Measurements from ENCODE around the gene PIR.

Gene PIR

DNA sequence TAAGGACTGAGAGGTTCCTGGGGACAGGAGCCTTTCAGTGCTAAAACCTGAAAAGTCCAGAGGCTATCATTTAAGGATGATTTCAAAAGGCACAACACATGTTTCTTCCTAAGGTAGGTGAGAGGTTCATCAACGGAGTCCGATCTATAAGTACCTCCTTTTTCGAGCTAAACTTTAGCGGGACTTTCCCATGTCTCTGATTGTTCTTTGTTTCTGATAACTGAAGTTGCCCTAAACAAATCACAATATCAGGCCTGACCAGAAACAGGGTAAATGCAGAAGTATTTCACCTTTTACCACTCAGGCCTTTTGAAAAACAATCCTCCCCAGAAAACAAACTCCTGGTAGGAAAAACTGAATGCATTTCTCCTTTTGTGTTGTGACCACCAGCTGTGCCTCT lies 17.6 kb downstream of the PIR start:
- DNase-seq, result no peak

DNA sequence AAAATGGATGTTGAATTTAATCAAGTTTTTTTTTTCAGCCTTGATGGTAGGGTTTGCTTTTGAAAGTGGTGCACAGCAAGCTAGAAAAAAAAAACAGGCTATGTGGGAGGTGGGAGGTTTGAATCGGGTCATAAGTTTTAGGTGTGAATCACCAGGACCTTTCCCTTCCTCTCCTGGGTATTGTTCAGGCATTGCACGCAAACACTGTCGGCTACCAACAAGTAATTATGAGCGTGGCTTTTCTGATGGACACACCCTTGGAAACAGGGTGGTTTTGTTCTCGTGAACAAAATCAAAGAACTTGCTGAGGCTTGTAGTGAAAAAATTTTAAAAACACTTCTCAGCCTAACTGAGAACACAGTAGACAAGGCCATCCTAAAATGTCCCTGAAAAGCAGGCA lies 18.1 kb downstream of the PIR start:
- DNase-seq, result no peak

DNA sequence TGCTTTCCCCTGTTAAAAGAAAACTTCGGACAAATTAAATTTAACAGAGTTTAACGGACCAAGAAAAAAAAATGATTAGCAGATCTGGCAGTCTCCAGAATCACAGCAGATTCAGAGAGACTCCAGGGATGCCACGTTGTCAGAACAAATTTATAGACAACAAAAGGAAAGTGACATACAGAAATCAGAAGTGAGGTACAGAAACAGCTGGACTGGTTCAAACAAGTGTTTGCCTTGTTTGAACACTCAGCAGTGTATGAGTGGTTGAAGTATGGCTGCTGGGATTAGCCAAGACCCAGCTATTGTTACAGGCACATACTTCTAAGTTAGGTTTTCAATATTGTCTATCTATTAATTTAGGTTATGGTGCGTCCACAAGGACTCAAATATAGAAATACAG lies 19.1 kb downstream of the PIR start:
- peak; percentile 20 for DNase-seq

DNA sequence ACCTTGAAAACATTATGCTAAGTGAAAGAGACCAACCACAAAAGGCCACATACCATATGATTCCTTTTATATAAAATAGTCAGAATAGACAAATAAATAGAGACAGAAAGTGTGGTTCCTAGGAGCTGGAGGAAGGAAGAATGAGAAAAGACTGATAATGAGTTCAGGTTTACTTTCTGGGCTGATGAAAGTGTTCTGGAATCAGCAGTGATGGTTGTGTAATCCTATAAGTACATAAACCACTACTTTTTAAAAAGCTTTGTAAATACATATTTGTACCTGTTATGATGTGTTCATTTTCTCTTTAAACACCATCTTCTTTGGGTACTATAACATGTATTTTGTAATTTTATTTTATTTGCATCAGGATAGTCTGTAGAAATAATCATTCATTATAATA lies 20.6 kb downstream of the PIR start:
- no peak for DNase-seq

DNA sequence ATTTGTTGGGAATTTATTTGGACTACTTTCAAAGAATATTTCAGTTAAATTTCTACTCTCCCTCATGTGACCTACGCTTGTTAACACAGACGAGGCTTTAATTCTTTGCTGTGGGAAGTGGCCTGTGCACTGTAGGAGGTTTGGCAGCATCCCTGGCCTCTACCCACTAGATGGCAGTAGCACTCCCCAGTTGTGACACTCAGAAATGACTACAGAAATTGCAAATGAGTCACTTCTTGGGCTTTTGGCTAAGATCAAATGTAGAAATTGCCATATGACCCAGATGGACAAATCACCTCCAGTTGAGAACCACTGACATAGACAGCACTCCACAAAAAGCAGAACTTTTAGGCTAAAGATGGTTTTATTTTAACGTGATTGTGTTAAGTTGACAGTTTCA lies 22.1 kb downstream of the PIR start:
- DNase-seq, result peak; percentile 35

DNA sequence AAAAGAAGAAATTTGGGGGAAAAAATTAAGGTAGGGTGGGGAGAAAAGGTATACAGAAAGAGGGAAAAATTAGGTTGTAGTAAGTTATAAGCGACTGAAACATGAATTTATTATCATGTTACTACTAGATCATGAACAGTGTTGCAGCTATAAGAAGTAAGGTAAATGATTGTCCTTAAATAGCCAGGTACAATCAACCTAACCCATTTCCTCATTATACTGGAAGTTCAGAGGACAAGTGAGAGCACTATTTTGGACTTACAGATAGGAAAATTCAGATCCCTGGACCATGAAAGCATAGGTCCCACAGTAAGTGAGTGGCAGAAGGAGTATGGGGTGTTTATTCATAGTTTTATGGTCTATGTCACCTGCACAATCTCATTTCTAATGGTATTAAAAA lies 23.5 kb downstream of the PIR start:
- DNase-seq, result no peak

DNA sequence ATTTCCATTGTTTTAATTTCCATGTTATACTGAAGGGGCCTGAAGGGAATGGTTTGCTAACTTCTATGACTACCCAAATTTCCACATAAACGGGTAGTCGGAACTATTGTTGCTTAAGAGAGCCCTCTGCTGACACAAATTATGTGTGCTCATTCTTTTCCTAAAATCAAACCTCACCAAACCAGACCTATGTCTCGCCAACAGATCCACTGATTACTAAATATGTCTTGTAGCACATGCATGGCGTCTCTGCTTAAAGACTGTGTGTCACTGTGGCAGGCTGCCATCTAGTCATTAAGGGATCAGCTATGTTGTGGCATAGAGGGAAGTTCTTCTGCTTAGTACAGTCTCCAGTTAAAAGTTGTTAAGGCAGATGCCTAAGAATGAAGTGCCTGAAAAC lies 25.1 kb downstream of the PIR start:
- peak; percentile 2 for DNase-seq

DNA sequence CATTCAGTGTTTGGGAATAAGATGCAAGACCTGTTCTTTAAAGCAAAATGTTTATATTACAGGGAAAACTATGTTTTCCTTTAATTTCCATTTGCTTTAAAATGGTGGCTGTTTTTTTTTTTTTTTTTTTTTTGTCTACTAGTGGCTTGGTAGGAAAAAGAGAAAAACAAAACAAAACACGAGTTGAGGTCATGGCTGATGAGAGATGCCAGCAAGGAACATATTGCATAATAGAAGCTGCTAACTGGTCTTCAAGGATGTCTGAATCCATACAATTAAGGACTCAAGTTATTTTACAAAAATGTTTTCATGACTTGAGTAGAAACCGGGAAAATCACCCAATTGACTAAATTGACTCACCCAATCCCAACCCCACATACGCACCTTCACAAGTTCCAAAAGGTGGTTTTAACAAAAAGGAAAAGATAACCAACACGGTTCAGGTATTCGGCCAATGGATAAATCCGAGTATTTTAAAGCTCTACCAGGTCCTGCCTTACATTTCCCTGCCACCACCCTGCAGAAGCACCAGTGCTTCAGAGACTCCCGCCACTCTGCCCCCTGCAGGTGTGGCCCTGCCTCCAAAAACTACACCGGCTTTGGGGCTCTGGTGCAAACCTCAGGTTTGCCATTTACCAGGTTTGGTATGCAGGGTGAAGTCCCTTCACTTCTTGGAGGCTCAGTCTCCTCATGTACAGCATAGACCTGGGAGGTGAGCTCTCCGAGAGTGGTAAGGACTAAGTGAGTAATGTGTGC lies 27.1 kb downstream of the PIR start:
- DNase-seq, result no peak

DNA sequence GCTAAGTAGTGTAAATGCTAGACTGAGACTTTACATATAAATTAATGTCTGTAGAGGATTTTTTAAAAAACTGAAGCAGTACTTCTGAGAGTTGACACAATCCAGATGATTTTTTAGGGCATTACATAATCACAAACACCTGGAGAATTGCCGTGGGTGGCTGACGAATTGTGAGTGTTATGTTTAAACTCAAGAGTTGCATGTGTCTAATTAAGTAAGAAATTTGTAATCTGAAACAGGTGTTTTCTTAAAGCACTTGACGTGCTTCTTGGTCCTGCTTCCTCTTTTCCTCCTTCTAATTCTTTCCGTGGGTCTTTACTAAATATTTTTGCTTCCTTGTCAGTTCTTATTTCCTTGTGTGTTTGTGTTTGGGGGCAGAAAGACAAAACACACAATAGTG lies 27.8 kb downstream of the PIR start:
- DNase-seq, result no peak

DNA sequence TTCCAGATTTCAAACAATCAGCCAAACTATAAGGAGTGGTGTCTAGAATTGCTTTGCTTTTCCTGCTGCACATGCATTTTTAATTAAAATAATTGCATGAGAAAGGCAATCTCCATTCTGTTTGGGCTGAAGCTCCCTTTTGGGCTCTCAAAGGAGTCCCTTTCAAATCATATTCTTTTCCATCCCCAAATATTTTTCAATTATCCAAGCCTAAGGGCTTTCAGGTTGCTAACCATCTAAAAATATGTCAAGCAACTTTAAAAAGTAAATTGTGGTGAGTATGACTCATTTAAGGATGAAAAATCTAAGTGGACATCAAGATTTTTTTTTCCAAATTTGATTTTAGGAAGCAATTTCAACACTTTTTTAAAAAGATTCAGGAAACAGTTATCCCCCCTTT lies 28.4 kb downstream of the PIR start:
- DNase-seq, result no peak

DNA sequence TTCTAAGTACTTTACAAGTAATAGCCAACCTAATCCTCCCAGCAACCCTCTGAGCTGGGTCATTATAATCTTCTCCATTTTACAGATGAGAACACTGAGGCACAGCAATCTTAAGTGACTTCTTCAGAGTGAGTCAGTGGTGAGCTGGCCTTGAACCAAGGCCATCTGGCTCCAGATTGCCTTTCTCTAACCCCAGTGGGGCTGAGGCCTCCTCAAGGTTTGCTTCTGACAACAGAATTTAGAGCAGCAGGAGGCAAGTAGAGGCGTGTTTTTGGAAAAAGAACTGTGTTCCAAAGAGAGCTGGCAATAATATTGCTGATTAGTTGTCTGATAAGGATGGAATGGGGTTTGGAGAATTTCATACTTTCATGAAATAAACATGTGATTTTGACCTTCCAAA lies 41.2 kb downstream of the PIR start:
- no peak for DNase-seq

DNA sequence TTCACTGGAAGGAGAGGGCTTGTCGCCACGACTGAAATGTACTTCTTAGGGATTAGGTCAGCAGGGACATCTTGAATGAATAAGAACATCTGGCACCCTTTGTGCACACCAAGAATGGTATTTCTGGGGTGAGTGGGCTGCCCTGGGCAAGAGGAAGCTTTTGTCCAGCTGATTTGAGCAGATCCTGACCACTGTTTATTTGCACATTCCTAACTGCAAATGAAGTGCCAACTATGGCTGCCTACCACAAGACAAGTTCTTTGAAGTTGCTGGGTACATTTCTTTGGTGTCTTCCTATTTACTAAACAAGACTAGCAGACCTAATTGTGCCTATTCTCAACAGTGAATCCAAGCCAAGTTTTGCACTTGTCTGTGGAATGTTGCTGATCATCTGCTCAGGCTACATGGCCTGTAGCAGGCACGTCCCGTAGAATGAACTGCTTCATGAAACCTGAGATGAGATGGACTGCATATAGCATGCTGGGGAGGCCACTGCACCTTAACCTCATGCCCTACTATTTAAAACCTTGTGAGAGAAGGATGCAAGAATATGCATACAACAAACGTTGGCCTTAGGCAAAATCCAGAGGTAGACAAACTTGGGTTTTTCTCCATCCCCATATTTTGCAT lies 45.0 kb downstream of the PIR start:
- DNase-seq, result no peak

DNA sequence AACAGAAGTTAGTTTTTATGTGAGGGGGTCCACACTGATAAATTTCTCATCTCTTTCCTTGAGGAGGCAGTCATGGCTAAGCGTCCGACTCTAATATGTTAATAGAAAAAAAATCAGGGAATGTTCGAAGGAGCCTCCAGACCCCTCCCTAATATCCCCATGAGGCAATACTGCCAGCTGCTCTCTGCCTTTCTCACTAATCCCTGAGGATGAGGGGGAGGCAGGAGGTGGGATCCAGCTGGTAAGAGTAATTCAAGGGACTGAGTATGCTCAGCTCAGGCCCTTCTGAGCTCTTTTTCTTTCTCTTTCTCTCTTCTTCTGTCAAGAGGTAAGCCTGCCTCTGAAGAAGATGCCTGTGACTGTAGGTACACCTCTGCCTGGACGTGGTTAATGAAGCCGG lies 51.7 kb downstream of the PIR start:
- no peak for DNase-seq

DNA sequence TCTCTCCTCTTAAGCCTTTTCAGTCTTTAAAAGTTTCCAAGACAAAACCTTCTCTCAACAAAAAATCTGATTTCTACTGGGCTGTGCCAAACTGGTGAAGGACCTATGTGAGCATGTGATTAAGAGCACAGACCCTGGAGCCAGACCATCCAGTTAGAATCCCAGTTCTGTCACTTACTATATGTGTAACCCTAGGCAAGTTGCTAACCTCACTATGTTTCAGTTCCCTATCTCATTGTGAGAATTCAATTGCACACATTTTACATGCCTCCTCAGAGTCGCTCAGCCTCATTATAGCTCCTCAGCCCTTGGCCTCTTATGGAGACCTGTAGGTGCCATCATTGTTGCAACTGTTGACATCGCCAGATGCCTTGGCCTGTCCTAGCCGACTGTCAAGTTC lies 54.8 kb downstream of the PIR start:
- DNase-seq, result no peak

DNA sequence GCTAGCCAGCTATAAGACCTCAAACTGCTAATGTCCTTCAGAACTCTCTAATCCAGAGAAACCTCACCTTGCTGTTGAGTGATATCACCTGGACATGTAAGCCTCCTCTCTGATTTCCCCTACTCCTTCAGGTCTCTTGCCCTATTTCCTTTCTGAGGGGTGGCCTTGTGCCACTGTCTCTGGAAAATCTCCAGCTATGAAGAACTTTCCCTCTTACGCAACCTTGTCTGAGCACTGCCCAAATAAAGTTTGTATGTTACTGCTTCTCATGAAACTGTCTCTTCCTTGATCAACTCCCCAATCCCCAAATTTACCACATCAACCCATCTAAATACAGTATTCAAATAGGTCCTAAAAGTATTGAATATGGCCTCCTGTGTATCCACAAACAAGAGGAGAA lies 55.4 kb downstream of the PIR start:
- DNase-seq, result no peak

DNA sequence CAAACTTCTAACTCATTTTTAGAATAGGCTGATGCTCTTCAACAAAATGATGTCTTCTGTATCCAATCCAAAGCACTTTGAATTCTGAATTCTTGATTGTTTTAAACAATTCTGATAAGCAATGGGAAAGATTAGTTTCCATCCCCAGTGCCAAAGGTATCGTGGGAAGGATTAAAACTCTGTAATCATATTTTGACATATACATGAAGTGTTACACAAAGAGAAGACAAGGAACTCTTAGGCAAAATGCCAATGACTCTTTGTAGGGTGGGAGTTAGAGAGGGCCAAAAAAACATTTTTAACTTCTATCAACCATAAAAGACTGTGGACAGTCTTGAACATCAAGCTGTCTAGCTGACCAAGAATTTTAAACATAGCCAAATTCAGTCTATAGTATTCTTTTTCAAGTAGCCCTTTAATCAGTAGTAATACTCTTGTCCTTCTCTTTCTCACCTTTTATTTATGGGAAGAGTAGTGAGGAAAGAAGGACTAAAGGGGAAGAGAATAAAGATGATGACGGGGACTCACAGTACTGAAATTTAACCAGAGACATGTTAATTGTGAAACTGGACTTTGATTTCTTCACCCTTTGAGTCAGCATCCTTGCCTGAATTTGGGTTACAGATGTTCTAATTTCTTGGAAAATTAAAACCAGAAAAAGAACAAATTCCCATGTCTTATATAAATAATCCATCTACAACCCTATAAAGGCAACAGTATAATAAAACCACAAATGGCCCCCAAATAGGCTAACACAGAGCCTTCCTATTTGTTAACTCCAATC lies 57.1 kb downstream of the PIR start:
- no peak for DNase-seq

DNA sequence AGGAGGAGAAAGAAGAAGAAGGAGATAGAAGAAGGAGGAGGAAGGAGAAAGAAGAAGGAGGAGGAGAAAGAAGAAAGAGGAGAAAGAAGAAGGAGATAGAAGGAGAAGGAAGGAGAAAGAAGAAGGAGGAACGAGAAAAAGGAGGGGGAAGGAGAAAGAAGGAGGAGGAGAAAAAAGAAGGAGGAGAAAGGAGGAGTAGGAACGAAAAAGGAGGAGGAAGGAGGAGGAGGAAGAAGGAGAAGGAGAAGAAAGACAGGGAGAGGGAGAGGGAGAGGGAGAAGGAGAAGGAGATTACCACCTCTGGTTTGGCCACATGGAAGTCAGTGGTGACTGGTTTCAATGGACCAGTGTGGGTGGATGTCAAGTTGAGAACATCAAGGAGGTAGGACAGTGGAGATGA lies 58.9 kb downstream of the PIR start:
- DNase-seq, result no peak

DNA sequence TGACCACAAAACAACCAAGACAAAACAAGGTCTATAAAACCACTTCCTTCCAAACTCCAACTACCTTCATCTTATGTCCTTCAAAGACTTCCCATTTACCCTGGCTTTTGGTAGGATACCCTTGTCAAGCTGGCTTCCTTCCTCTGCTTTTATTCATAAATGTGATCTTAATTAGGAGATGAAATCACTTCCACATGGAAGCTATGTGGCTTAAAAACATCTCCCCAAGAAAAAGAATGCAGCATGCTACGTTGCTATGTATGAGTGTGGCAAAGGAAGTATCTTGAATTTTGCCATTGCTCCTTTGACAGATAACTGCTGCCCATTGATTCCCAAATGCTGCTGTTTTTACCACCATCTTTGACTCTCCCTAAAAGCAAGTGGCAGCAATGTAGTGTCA lies 62.5 kb downstream of the PIR start:
- no peak for DNase-seq

DNA sequence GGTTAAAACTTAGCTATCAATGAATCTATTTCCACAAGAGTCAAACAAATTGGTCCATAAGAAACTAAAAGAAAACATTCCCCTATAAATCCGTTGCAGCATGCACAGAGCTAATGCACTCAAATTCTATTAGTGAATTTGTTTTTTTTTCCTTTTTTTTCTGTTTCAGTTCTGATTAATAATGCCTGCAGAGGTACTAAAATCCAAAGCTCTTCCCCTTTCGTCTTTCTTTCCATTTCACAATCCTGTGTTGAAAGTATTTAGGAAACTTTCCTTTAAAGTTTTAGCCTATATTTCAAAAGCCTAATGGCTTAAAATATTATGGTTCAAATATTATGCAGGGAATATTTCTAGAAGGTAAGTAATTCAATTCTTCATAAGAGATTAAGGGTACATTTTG lies 63.1 kb downstream of the PIR start:
- no peak for DNase-seq

DNA sequence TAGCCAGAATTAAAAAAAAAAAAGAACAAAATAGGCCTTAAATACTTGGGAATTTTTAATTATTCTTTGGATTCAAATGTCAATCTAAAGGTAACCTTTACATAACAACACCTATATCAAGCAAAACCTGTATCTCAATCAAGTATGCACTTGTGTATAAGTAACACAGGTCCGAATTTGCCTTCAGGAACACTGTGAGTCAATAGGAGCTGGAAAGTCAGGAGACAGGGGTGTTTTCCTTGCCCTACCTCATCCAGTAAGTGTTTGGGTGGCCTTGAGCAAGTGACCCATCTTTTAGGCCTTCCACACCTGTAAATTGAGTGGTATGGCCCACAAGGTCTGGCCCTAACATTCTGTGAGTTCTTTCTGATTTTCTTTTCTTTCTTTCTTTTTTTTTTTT lies 68.1 kb downstream of the PIR start:
- DNase-seq, result no peak

DNA sequence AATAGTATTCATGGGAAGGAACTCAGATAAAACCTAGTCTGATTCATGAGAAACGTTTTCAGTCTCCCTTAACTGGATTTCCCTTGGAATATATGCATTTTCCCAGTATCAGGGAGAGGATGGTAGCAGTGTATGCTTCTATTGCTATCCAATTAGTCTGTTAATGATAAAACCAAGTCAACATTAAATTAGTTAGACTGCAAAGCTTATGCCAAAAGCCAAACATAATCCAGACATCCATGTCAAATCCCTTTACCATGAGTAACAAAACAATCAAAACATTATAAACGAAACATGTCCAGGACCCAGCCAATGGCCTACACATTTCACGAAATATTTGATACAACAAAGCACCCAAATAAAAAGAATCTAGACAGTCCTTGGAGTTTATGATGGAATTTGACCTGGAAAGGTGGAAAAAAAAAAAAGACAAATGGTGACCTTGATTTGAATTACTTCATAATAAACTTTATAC lies 74.4 kb downstream of the PIR start:
- DNase-seq, result no peak

DNA sequence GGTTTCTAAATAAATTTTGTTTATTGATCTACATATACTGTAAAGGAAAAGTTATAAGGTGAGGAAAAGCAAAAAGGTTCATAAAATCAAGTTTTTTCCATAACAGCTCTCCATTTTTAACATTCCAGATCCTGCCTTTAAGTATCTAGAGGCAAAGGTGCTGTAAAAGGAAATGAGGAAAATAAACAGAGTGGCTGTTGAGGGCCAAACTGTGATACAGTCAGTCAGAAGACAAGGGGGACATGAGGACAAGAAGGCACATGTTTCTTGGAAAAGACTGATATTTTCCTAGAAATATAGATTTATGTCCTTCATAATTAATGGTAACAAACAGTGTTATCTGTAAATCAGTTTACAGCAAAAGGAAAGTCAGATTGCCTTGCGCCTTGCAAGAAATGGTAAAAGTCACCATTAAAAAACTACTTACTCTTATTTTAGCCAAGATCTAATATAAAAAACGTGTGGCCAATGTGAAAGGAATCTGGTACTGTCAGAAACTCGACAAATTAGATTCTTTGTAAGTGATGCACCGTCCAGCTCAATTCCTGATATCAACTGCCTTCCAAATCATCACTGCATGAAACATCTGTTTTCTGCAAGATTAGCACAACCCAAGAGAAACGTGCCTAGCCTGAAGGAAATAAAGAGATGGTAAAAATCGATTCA lies 75.0 kb downstream of the PIR start:
- no peak for DNase-seq

DNA sequence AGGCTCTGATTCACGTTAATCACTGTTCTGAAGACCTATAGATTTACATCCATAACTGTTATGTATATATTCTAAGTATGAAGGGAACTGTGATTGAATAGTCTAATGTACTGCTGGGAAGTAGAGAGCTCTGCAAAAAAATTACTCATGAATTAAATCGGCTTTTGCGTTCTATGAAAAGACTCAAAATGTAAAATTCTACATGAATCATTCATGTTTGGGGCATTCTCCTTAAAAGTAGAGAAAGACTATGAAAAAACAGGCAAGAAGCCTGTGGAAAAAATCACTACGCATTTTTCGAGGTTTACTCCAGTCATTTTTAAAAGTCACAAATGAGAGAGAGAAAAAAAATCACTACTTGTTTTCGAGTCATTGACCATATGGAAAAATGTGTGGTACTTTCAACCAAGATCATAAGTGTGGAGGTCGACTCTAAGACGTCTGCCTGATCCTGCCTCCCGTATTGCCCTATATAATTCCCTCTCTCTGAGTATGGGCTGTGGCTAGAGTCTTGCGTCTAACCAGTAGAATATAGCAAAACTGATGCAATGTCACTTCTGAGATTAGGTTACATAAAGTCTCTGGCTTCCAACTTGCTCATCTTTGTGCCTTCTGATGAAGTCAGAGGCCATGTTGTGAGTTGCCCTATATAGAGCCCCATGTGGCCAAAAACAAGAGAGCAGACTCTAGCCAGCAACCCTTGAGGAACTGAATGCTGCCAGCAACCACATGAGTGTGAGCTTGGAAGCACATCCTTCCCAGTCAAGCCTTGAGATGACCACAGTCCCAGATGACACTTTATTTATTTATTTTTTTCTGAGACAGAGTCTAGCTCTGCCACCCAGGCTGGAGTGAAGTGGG lies 76.8 kb downstream of the PIR start:
- no peak for DNase-seq
